Activated CD8-positive, alpha-beta memory T cell treated with anti-CD3 and anti-CD28 coated beads, Interleukin-2, amount 50 U/mL, for 24 hours (primary cell): ENCODE data around the gene HLF.

Source experiments
- DNase-seq: peaks from one replicate; pipeline ENCODE4 v3.0.0-alpha.2; 2020; ENCODE audit errors: extremely low read depth

The HLF gene

GRCh38 chr17:55258578-55259135, 6.1 kb upstream of the HLF start:
- no peak for DNase-seq

- no peak for DNase-seq
Observed at GRCh38 chr17:55259684-55260111, 5.1 kb upstream of the HLF start.

GRCh38 chr17:55261311-55261710, 3.4 kb upstream of the HLF start:
- no peak for DNase-seq

- no peak for DNase-seq
Observed at GRCh38 chr17:55263569-55264277, 1.0 kb upstream of the HLF start.

GRCh38 chr17:55264278-55264644, 499 bp upstream of the HLF start:
- no peak for DNase-seq

GRCh38 chr17:55265311-55266021, 706 bp downstream of the HLF start:
- DNase-seq = no peak

- no peak for DNase-seq
Observed at GRCh38 chr17:55266051-55266957, 1.5 kb downstream of the HLF start.

- no peak for DNase-seq
Observed at GRCh38 chr17:55266958-55267688, 2.4 kb downstream of the HLF start.

- no peak for DNase-seq
Observed at GRCh38 chr17:55267777-55268648, 3.3 kb downstream of the HLF start.

GRCh38 chr17:55268649-55269480, 4.1 kb downstream of the HLF start:
- DNase-seq = no peak

GRCh38 chr17:55269894-55270293, 5.1 kb downstream of the HLF start:
- no peak for DNase-seq

- no peak for DNase-seq
Observed at GRCh38 chr17:55271223-55271571, 6.4 kb downstream of the HLF start.

- no peak for DNase-seq
Observed at GRCh38 chr17:55271958-55272710, 7.4 kb downstream of the HLF start.

- DNase-seq = no peak
Observed at GRCh38 chr17:55272711-55273578, 8.2 kb downstream of the HLF start.

- no peak for DNase-seq
Observed at GRCh38 chr17:55273579-55274354, 9.0 kb downstream of the HLF start.

GRCh38 chr17:55274355-55275255, 9.8 kb downstream of the HLF start:
- no peak for DNase-seq
